Naive thymus-derived CD4-positive, alpha-beta T cell (primary cell): ENCODE data around the gene LRP1. TPM values are rescaled to one million over a fixed set of nuclear protein-coding genes. Genes with fewer than 3 reads are reported as not detected.

ENCODE experiments used
- ATAC-seq: fragments of 150-1000 bp; cut with Tn5 transposase; 2 replicates; pipeline ENCODE4 v1.10.0; 2021; ENCODE audit warnings: mild to moderate bottlenecking, moderate library complexity
- CTCF ChIA-PET: fragments of 350-600 bp; sonication (Branson Sonifier 250); formaldehyde crosslinking; loops from one replicate; lab custom pipeline; 2021; ENCODE audit warnings: antibody characterized with exemption; lab: Charles Lee
- POLR2A ChIA-PET: fragments of 350-600 bp; sonication (Branson Sonifier 250); formaldehyde crosslinking; loops from one replicate; lab custom pipeline; 2021; ENCODE audit warnings: antibody characterized with exemption, inconsistent platforms; lab: Charles Lee
- DNase-seq, 9 donors: peaks; one replicate each; pipeline versions ENCODE4 v3.0.0 to v3.0.0-alpha.2; 2020 to 2022; ENCODE audit warnings: mixed read lengths in 1 of 9
- H3K27ac ChIP-seq: one replicate; pipeline ENCODE4 v1.7.0; 2013; ENCODE audit warnings: mild to moderate bottlenecking, low read depth, low read length, moderate library complexity
- H3K27me3 ChIP-seq, 2 donors: one replicate each; pipeline ENCODE4 v1.7.0; 2013; ENCODE audit warnings: low read length in 2 of 2, mild to moderate bottlenecking in 2 of 2, moderate library complexity in 2 of 2; ENCODE audit not compliant: control insufficient read depth in 2 of 2, insufficient read depth in 2 of 2
- H3K36me3 ChIP-seq, 3 experiments: 1 replicate in 2 of 3; 2 replicates in 1 of 3; pipeline ENCODE4 v1.7.0; 2013; ENCODE audit warnings: low read length in 3 of 3, mild to moderate bottlenecking in 3 of 3, moderate library complexity in 1 of 3; ENCODE audit not compliant: insufficient read depth in 3 of 3, control insufficient read depth in 2 of 3
- H3K4me1 ChIP-seq, 2 donors: one replicate each; pipeline ENCODE4 v1.7.0; 2013; ENCODE audit warnings: low read length in 2 of 2, mild to moderate bottlenecking in 2 of 2, moderate library complexity in 1 of 2; ENCODE audit not compliant: control insufficient read depth in 2 of 2, insufficient read depth in 2 of 2
- H3K4me3 ChIP-seq: 2 replicates; pipeline ENCODE4 v1.7.0; 2013; ENCODE audit warnings: mild to moderate bottlenecking, low read length
- H3K9me3 ChIP-seq, 3 experiments: 1 replicate in 2 of 3; 2 replicates in 1 of 3; pipeline ENCODE4 v1.7.0; 2013; ENCODE audit warnings: low read length in 3 of 3; ENCODE audit not compliant: control insufficient read depth in 2 of 3
- H3K27ac Mint-ChIP-seq, 9 donors: one replicate each; pipeline ENCODE4 v1.8.0; 2020 to 2022; ENCODE audit warnings: mixed read lengths in 9 of 9, mild to moderate bottlenecking in 8 of 9, moderate library complexity in 5 of 9, inconsistent platforms in 2 of 9
- H3K27me3 Mint-ChIP-seq, 5 donors: one replicate each; pipeline ENCODE4 v1.8.0; 2021 to 2022; ENCODE audit warnings: mixed read lengths in 5 of 5, mild to moderate bottlenecking in 1 of 5
- H3K36me3 Mint-ChIP-seq, 5 donors: one replicate each; pipeline ENCODE4 v1.8.0; 2020 to 2022; ENCODE audit warnings: mixed read lengths in 5 of 5, mild to moderate bottlenecking in 3 of 5, inconsistent platforms in 1 of 5
- H3K4me1 Mint-ChIP-seq, 7 donors: one replicate each; pipeline ENCODE4 v1.8.0; 2020 to 2022; ENCODE audit warnings: mixed read lengths in 7 of 7, mild to moderate bottlenecking in 3 of 7, inconsistent platforms in 1 of 7
- H3K4me3 Mint-ChIP-seq, 10 donors: one replicate each; pipeline ENCODE4 v1.8.0; 2020 to 2022; ENCODE audit warnings: mild to moderate bottlenecking in 10 of 10, mixed read lengths in 10 of 10, moderate library complexity in 6 of 10, inconsistent platforms in 2 of 10
- H3K9me3 Mint-ChIP-seq, 11 donors: one replicate each; pipeline ENCODE4 v1.8.0; 2020 to 2022; ENCODE audit warnings: mixed read lengths in 11 of 11, mild to moderate bottlenecking in 4 of 11, inconsistent platforms in 1 of 11, moderate library complexity in 1 of 11
- intact Hi-C, 2 donors: fragments of 100-400 bp; cut with micrococcal nuclease; formaldehyde crosslinking; loops; one replicate each; pipeline ENCODE4 v1.15.1; 2023
- polyA plus RNA-seq, 2 donors: library from polyadenylated mRNA; unstranded; fragments of 300-500 nt; fragmentation: Illumina TruSeq; gene quantifications; one replicate each; pipeline ENCODE4 v1.2.3, GENCODE V29; 2021
- total RNA-seq, 6 experiments: library from RNA in 5 of 6; stranded (reverse) in 5 of 6; gene quantifications; 1 replicate in 5 of 6; 2 replicates in 1 of 6; pipeline ENCODE4 v1.2.3 and lab custom pipeline; 2021 to 2026

LRP1 gene
- total and polyA plus RNA-seq, 7 experiments from 2014 or later: 0.58 to 119 (median 10.5) TPM

GRCh38 chr12:57210926-57211692 lies 82.8 kb downstream of the LRP1 start:
- no peaks in the 10 kb centered on the region for H3K9me3 ChIP-seq
- H3K27me3 ChIP-seq: peaks cover 3 to 27% of the 10 kb centered on the region in 2 donors
- CTCF ChIA-PET: interaction anchor here (1.0 kb wide), 1 partner anchor 37 kb away, joined by 5 read pairs; no protein-coding TSS in a partner anchor
- Mint-ChIP-seq H3K27me3 (peaks cover 27 to 32% (median 29%) of the 10 kb centered on the region in 5 donors), H3K4me1 (peaks cover 20 to 30% (median 27%) of the 10 kb centered on the region in 7 donors), H3K4me3 (no peak overlapping the region), H3K9me3 (no peaks in the 10 kb centered on the region), H3K36me3 (peaks cover 0 to under 1% (median 0%) of the 10 kb centered on the region in 5 donors), H3K27ac (no peak overlapping the region)
- H3K36me3 ChIP-seq: no peaks in the 10 kb centered on the region
- DNase-seq: no peak
- intact Hi-C loops: no loop called here
- no peak overlapping the region for H3K4me3 ChIP-seq
- POLR2A ChIA-PET: no interaction called here
- no peak for ATAC-seq
- H3K4me1 ChIP-seq: peaks cover 19 to 31% of the 10 kb centered on the region in 2 donors
- H3K27ac ChIP-seq: no peak overlapping the region

GRCh38 chr12:57211791-57212700 lies 83.8 kb downstream of the LRP1 start:
- H3K27me3 Mint-ChIP-seq: peaks cover 27 to 34% (median 29%) of the 10 kb centered on the region in 5 donors
- POLR2A ChIA-PET: interaction anchor here (2.7 to 3.0 kb wide), 3 partner anchors 17 to 30 kb away, joined by 10 to 23 read pairs (median 18); partner anchors contain the start of gene SHMT2

GRCh38 chr12:57212701-57213057 lies 84.4 kb downstream of the LRP1 start:
- H3K4me3 ChIP-seq: no peak overlapping the region
- intact Hi-C loops: loop anchor here (1.0 to 2.0 kb wide), 3 partner anchors 27 to 250 kb away; no protein-coding TSS in a partner anchor
- H3K4me1 ChIP-seq: peaks cover 25 to 34% of the 10 kb centered on the region in 2 donors
- ATAC-seq: no peak
- no peak overlapping the region for H3K4me3 Mint-ChIP-seq
- H3K27me3 ChIP-seq: peaks cover 7 to 36% of the 10 kb centered on the region in 2 donors
- H3K27ac Mint-ChIP-seq: peak overlapping the region in 1 of 9 donors; percentile 48
- ChIA-PET CTCF (interaction anchor here (0.6 to 5.3 kb wide), 8 partner anchors 10 to 823 kb away, joined by 3 to 156 read pairs (median 5); partner anchors contain the start of gene SHMT2), POLR2A (interaction anchor here (2.7 to 3.0 kb wide), 3 partner anchors 16 to 29 kb away, joined by 10 to 23 read pairs (median 18); partner anchors contain the start of gene SHMT2)
- no peak for DNase-seq
- peaks cover 26 to 37% (median 31%) of the 10 kb centered on the region in 7 donors for H3K4me1 Mint-ChIP-seq
- H3K9me3 ChIP-seq: no peaks in the 10 kb centered on the region
- no peaks in the 10 kb centered on the region for H3K9me3 Mint-ChIP-seq
- H3K36me3 ChIP-seq: no peaks in the 10 kb centered on the region
- H3K36me3 Mint-ChIP-seq: no peaks in the 10 kb centered on the region
- H3K27ac ChIP-seq: no peak overlapping the region
- peaks cover 33 to 40% (median 36%) of the 10 kb centered on the region in 5 donors for H3K27me3 Mint-ChIP-seq

More at GRCh38 chr12:57211791-57212700, 83.8 kb downstream of the LRP1 start:
- H3K27ac Mint-ChIP-seq: no peak overlapping the region
- Histone ChIP-seq H3K9me3 (no peaks in the 10 kb centered on the region), H3K4me3 (no peak overlapping the region), H3K27ac (no peak overlapping the region), H3K4me1 (peaks cover 19 to 34% of the 10 kb centered on the region in 2 donors), H3K36me3 (no peaks in the 10 kb centered on the region), H3K27me3 (peaks cover 3 to 30% of the 10 kb centered on the region in 2 donors)
- no peaks in the 10 kb centered on the region for H3K36me3 Mint-ChIP-seq
- ATAC-seq: no peak
- CTCF ChIA-PET: interaction anchor here (1.0 to 5.3 kb wide), 2 partner anchors 11 to 30 kb away, joined by 3 to 156 read pairs; a partner anchor contains a TSS
- no peak overlapping the region for H3K4me3 Mint-ChIP-seq
- no peaks in the 10 kb centered on the region for H3K9me3 Mint-ChIP-seq
- DNase-seq: no peak
- H3K4me1 Mint-ChIP-seq: peaks cover 21 to 31% (median 27%) of the 10 kb centered on the region in 7 donors
- intact Hi-C loops: loop anchor here in 1 of 2 donors (2.0 kb wide), 1 partner anchor 251 kb away; no protein-coding TSS in a partner anchor

DNA sequence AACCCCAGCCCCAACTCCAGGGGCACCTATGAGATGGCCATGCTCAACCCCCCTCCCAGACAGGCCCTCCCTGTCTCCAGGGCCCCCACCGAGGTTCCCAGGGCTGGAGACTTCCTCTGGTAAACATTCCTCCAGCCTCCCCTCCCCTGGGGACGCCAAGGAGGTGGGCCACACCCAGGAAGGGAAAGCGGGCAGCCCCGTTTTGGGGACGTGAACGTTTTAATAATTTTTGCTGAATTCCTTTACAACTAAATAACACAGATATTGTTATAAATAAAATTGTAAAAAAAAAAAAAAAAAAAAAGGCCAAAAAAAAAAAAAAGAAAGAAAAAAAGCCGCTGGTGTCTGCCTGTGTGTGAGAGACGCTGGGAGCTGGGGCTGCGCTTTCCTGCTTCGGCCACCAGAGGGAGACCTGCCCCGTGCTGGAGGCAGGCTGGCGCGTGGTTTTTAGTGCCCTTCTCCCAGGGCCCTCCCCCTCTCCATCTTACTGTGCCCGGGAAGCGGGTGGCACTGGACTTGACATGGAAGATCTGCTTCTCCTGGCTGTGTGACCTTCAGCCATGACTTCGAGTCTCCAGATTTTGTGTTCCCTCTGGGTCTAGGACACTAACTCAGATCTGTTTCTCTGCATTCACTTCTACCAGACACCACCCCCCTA lies 84.9 kb downstream of the LRP1 start:
- ATAC-seq (peak; percentile 84), DNase-seq (peak; percentile 67 to 86 (median 81))
- intact Hi-C loops: loop anchor here (1.0 to 2.0 kb wide), 3 partner anchors 26 to 250 kb away; no protein-coding TSS in a partner anchor
- Mint-ChIP-seq H3K27me3 (peaks cover 38 to 45% (median 40%) of the 10 kb centered on the region in 5 donors), H3K4me1 (peaks cover 28 to 40% (median 34%) of the 10 kb centered on the region in 7 donors), H3K9me3 (no peaks in the 10 kb centered on the region), H3K27ac (peak overlapping the region in 4 of 9 donors; percentile 10 to 90 (median 50)), H3K4me3 (peak overlapping the region in 8 of 10 donors; percentile 5 to 42 (median 24)), H3K36me3 (no peaks in the 10 kb centered on the region)
- POLR2A ChIA-PET: interaction anchor here (1.2 to 3.0 kb wide), 4 partner anchors 16 to 29 kb away, joined by 6 to 23 read pairs (median 14); partner anchors contain the start of gene SHMT2
- H3K27ac ChIP-seq: no peak overlapping the region
- peaks cover 27 to 34% of the 10 kb centered on the region in 2 donors for H3K4me1 ChIP-seq
- no peaks in the 10 kb centered on the region for H3K9me3 ChIP-seq
- H3K27me3 ChIP-seq: peaks cover 9 to 41% of the 10 kb centered on the region in 2 donors
- no peaks in the 10 kb centered on the region for H3K36me3 ChIP-seq
- CTCF ChIA-PET: interaction anchor here (0.6 to 5.3 kb wide), 14 partner anchors 10 to 823 kb away, joined by 3 to 156 read pairs (median 4); partner anchors contain the start of genes SHMT2 and STAC3
- H3K4me3 ChIP-seq: no peak overlapping the region

DNA sequence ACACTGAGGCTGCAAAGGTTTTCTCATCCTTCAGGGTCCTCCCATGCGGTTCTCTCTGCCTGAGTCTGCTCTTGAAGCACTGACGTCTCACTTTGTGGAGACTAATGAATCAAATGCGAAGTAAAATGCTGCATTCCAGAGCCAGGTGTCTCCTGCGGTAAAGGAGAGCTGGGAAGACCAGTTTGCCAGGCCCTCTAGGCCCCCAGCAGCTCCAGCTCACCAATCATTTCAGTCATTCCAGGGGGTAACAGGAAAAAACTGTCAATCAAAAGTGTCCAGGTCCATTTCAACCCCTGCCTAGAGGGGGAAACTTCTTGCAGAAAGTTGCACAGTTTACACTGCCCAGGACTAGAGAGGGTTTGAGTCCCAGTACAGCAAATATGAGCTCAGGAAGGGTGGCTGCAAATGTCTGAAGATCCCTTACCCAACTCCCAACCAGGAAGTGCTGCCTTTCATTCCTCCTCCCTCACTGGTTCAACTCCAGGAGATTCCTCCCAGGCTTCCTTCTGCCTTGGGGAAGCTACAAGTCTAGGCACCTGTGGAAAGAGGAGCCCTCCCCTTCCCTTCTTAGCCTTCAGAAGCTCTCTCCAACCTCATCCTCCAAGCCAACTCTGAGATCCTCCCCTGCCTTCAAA lies 85.6 kb downstream of the LRP1 start:
- no peak overlapping the region for H3K27ac ChIP-seq
- ATAC-seq: no peak
- DNase-seq: no peak
- no peak overlapping the region for H3K4me3 ChIP-seq
- POLR2A ChIA-PET: interaction anchor here (0.9 to 3.0 kb wide), 5 partner anchors 12 to 28 kb away, joined by 3 to 23 read pairs (median 10); partner anchors contain the start of gene SHMT2
- Mint-ChIP-seq H3K4me3 (peak overlapping the region in 6 of 10 donors; percentile 20 to 62 (median 48)), H3K27me3 (peaks cover 45 to 52% (median 47%) of the 10 kb centered on the region in 5 donors), H3K9me3 (no peaks in the 10 kb centered on the region), H3K27ac (peak overlapping the region in 2 of 9 donors; percentile 10 to 11), H3K36me3 (no peaks in the 10 kb centered on the region), H3K4me1 (peaks cover 28 to 45% (median 34%) of the 10 kb centered on the region in 7 donors)
- intact Hi-C loops: loop anchor here (1.0 to 2.0 kb wide), 3 partner anchors 25 to 249 kb away; no protein-coding TSS in a partner anchor
- no peaks in the 10 kb centered on the region for H3K9me3 ChIP-seq
- H3K36me3 ChIP-seq: no peaks in the 10 kb centered on the region
- H3K4me1 ChIP-seq: peaks cover 27 to 34% of the 10 kb centered on the region in 2 donors
- H3K27me3 ChIP-seq: peaks cover 9 to 46% of the 10 kb centered on the region in 2 donors
- CTCF ChIA-PET: interaction anchor here (0.5 to 5.3 kb wide), 17 partner anchors 9 to 503 kb away, joined by 3 to 156 read pairs (median 4); partner anchors contain the start of genes SHMT2 and STAC3
